HCT116 (cell line): ENCODE measurements around the gene CSTPP1. TPM values are rescaled to one million over a fixed set of nuclear protein-coding genes. Genes with fewer than 3 reads are reported as not detected.
"Not testable (repeated sequence)": the region's sequence is repeated elsewhere in the genome, so short reads cannot be mapped to it uniquely, and the experiment has no call there.

Source experiments
- ATAC-seq: fragments of 200-7000 bp; cut with Tn5 transposase; 2 replicates; pipeline ENCODE4 v1.9.1; 2020; ENCODE audit warnings: mild to moderate bottlenecking, moderate library complexity
- BruUV-seq: library from RNA; stranded (reverse); fragments of 400-500 nt; replicated peaks from 2 replicates; lab custom pipeline; 2021; lab: Mats Ljungman, UMichigan
- CTCF ChIA-PET: fragments of 300-600 bp; sonication (Branson Sonifier 250); formaldehyde crosslinking; loops from one replicate; lab custom pipeline; 2021; ENCODE audit warnings: antibody characterized with exemption; lab: Charles Lee
- POLR2A ChIA-PET: fragments of 300-600, 350-600 bp; sonication (Branson Sonifier 250); formaldehyde crosslinking; loops from one replicate; lab custom pipeline; 2021; ENCODE audit warnings: antibody characterized with exemption; lab: Charles Lee
- RAD21 ChIA-PET, 2 experiments: fragments of 300-600 bp; sonication (Branson Sonifier 250); formaldehyde crosslinking; loops; one replicate each; lab custom pipeline; 2023; ENCODE audit warnings: low total read pairs in 2 of 2; ENCODE audit not compliant: uncharacterized antibody in 2 of 2, unreplicated experiment in 2 of 2, low non-redundant PET in 1 of 2; lab: Charles Lee
- DNase-seq: peaks from one replicate; pipeline ENCODE4 v3.0.0-alpha.2; 2010; ENCODE audit warnings: low read depth, low spot score
- H2AFZ ChIP-seq: fragments of 200-600 bp; shearing (Covaris generic), sonication (generic); 2 replicates; pipeline ENCODE4 v1.6.1; 2017; ENCODE audit warnings: low read depth, mixed run types, mixed read lengths, antibody characterized with exemption, low read length; ENCODE audit not compliant: poor library complexity, severe bottlenecking
- H3K27ac ChIP-seq: 2 replicates; pipeline ENCODE4 v1.5.1; 2012; ENCODE audit warnings: low read depth, low read length
- H3K27me3 ChIP-seq: fragments of 200-600 bp; sonication (generic); 2 replicates; pipeline ENCODE4 v1.6.1; 2016; ENCODE audit warnings: mixed run types, low read length, mixed read lengths; ENCODE audit not compliant: insufficient read depth
- H3K36me3 ChIP-seq, 2 experiments: fragments of 200-500 bp in 1 of 2; fragments of 200-600 bp in 1 of 2; sonication (Bioruptor generic) in 1 of 2; sonication (generic) in 1 of 2; 2 replicates each; pipeline versions ENCODE4 v1.5.1 to v1.6.1; 2014 to 2016; ENCODE audit warnings: low read length in 2 of 2, inconsistent platforms in 1 of 2, mixed read lengths in 1 of 2, mixed run types in 1 of 2; ENCODE audit not compliant: insufficient read depth in 2 of 2, control insufficient read depth in 1 of 2
- H3K4me1 ChIP-seq, 2 experiments: fragments of 200-600 bp in 1 of 2; sonication (generic) in 1 of 2; 2 replicates each; pipeline versions ENCODE4 v1.5.1 to v1.6.1; 2012 to 2017; ENCODE audit warnings: low read length in 2 of 2, inconsistent platforms in 1 of 2, mild to moderate bottlenecking in 1 of 2, mixed read lengths in 1 of 2, mixed run types in 1 of 2, moderate library complexity in 1 of 2; ENCODE audit not compliant: insufficient read depth in 2 of 2, control insufficient read depth in 1 of 2
- H3K4me2 ChIP-seq: fragments of 200-600 bp; sonication (generic); 2 replicates; pipeline ENCODE4 v1.6.1; 2017; ENCODE audit warnings: mixed run types, low read length, mixed read lengths
- H3K4me3 ChIP-seq, 2 experiments: fragments of 200-600 bp in 1 of 2; sonication (generic) in 1 of 2; replicated peaks in 1 of 2; 2 replicates each; pipeline ENCODE4 v1.5.1; 2011 to 2016; ENCODE audit warnings: low read length in 2 of 2, control low read depth in 1 of 2, low read depth in 1 of 2, mild to moderate bottlenecking in 1 of 2, mixed read lengths in 1 of 2, mixed run types in 1 of 2
- H3K79me2 ChIP-seq: fragments of 200-600 bp; sonication (generic); 2 replicates; pipeline ENCODE4 v1.6.1; 2017; ENCODE audit warnings: mild to moderate bottlenecking, mixed run types, low read length, moderate library complexity, mixed read lengths; ENCODE audit not compliant: insufficient read depth
- H3K9ac ChIP-seq: fragments of 200-600 bp; sonication (generic); 2 replicates; pipeline ENCODE4 v1.6.1; 2016; ENCODE audit warnings: low read length, mixed read lengths
- H3K9me2 ChIP-seq: fragments of 200-600 bp; sonication (generic), shearing (Covaris generic); 2 replicates; pipeline ENCODE4 v1.6.1; 2017; ENCODE audit warnings: mixed run types, mild to moderate bottlenecking, moderate library complexity; ENCODE audit not compliant: insufficient read depth
- H3K9me3 ChIP-seq, 2 experiments: fragments of 200-500 bp in 1 of 2; fragments of 200-600 bp in 1 of 2; sonication (Bioruptor generic) in 1 of 2; sonication (generic) in 1 of 2; 2 replicates each; pipeline ENCODE4 v1.6.1; 2014 to 2017; ENCODE audit warnings: low read length in 2 of 2, mixed read lengths in 2 of 2, inconsistent platforms in 1 of 2, low read depth in 1 of 2, mild to moderate bottlenecking in 1 of 2, mixed run types in 1 of 2, moderate library complexity in 1 of 2; ENCODE audit not compliant: control insufficient read depth in 1 of 2, insufficient read depth in 1 of 2
- H4K20me1 ChIP-seq: fragments of 200-600 bp; sonication (generic), shearing (Covaris generic); 2 replicates; pipeline ENCODE4 v1.6.1; 2017; ENCODE audit warnings: mixed run types, mild to moderate bottlenecking, moderate library complexity; ENCODE audit not compliant: insufficient read depth
- CTCF ChIP-seq, 3 experiments: fragments of 200-600 bp in 1 of 3; sonication (generic) in 1 of 3; IDR thresholded peaks in 2 of 3; conservative IDR thresholded peaks in 1 of 3; 2 replicates each; pipeline ENCODE4 v1.5.1; 2012 to 2017; ENCODE audit warnings: low read depth in 2 of 3, low read length in 2 of 3, antibody characterized with exemption in 1 of 3, borderline replicate concordance in 1 of 3, control low read depth in 1 of 3, mild to moderate bottlenecking in 1 of 3, mixed read lengths in 1 of 3, mixed run types in 1 of 3, moderate library complexity in 1 of 3; ENCODE audit not compliant: insufficient read depth in 1 of 3
- YY1 ChIP-seq: IDR thresholded peaks from 2 replicates; pipeline ENCODE4 v1.6.1; 2011; ENCODE audit warnings: low read length, low read depth, moderate library complexity, mild to moderate bottlenecking; ENCODE audit not compliant: insufficient replicate concordance; ENCODE audit errors: extremely low read depth
- intact Hi-C: fragments of 100-400 bp; cut with micrococcal nuclease; formaldehyde crosslinking; loops from 2 replicates; pipeline ENCODE4 v1.10.0; 2022
- total RNA-seq: library from RNA; stranded (reverse); gene quantifications from one replicate; pipeline ENCODE4 v1.2.1, GENCODE V29; 2021; ENCODE audit not compliant: unreplicated experiment

CSTPP1 gene
- total RNA-seq, 1 experiment from 2014 or later = 24.7 TPM

GRCh38 chr11:46987183-46987582 is 50.6 kb downstream of the CSTPP1 start:
- TF ChIP-seq CTCF (IDR thresholded peaks at IDR 0.05 in 2 of 3, conservative IDR thresholded peaks at IDR 0.05 in 1 of 3; ENCODE audit: borderline replicate concordance in 1 of 3, insufficient read depth in 1 of 3, low read depth in 2 of 3, low read length in 2 of 3) (0 out of 6 replicates have a peak, but pooled peaks of 1 of the 3 experiments have one; percentile 18), YY1 (no peak)
- DNase-seq (no peak), ATAC-seq (peak; percentile 74)
- Histone ChIP-seq H3K27me3 (no peaks in the 10 kb centered on the region), H3K27ac (no peak overlapping the region), H3K4me2 (no peak overlapping the region), H3K9me3 (no peaks in the 10 kb centered on the region), H3K9ac (no peak overlapping the region), H3K4me3 (no peak overlapping the region), H4K20me1 (no peaks in the 10 kb centered on the region), H3K4me1 (no peaks in the 10 kb centered on the region), H3K36me3 (no peaks in the 10 kb centered on the region), H3K9me2 (no peaks in the 10 kb centered on the region), H3K79me2 (no peaks in the 10 kb centered on the region), H2AFZ (no peak overlapping the region)
- ChIA-PET POLR2A (no interaction called here), RAD21 (no interaction called here), CTCF (interaction anchor here (2.4 kb wide), 1 partner anchor 166 kb away, joined by 6 read pairs; no protein-coding TSS in a partner anchor)
- intact Hi-C loops = no loop called here
- no TSS peak for BruUV-seq

GRCh38 chr11:46989810-46990487 is 53.4 kb downstream of the CSTPP1 start:
- DNase-seq, RAD21 ChIA-PET, H3K4me1 ChIP-seq, H2AFZ ChIP-seq, H3K9me2 ChIP-seq, BruUV-seq, intact Hi-C loops, H3K9me3 ChIP-seq, H3K79me2 ChIP-seq, H3K9ac ChIP-seq, H3K36me3 ChIP-seq, ATAC-seq, H3K4me3 ChIP-seq, CTCF ChIA-PET, POLR2A ChIA-PET, H3K27me3 ChIP-seq, H4K20me1 ChIP-seq, H3K27ac ChIP-seq, H3K4me2 ChIP-seq: not testable (repeated sequence)
